K562 (cell line): ENCODE data around the gene ZBTB7A. TPM values are rescaled to one million over a fixed set of nuclear protein-coding genes. Genes with fewer than 3 reads are reported as not detected.
A peak's percentile ranks its signal among the peaks of the same experiment; 100 is the strongest.

Experiments used
- BHLHE40 ChIP-seq: IDR thresholded peaks from 2 replicates; pipeline ENCODE4 v1.6.1; 2011; ENCODE audit warnings: low read length, improper control_type of control experiment
- CREB1 ChIP-seq, 2 experiments: sonication (generic) in 1 of 2; formaldehyde crosslinking in 1 of 2; IDR thresholded peaks; 2 replicates each; pipeline versions ENCODE4 v1.6.1 to v1.8.0; 2012 to 2022; ENCODE audit warnings: inconsistent platforms in 1 of 2, mild to moderate bottlenecking in 1 of 2, missing genetic modification reagents in 1 of 2, moderate library complexity in 1 of 2
- ELF1 ChIP-seq: fragments of 200-800 bp; sonication (Bioruptor generic); IDR thresholded peaks from 2 replicates; pipeline ENCODE4 v1.6.1; 2016; ENCODE audit warnings: missing genetic modification characterization, missing compliant biosample characterization
- FOXA1 ChIP-seq: fragments of 450-650 bp; IDR thresholded peaks from 2 replicates; pipeline ENCODE4 v1.6.1; 2016; ENCODE audit warnings: mild to moderate bottlenecking, borderline replicate concordance
- GABPA ChIP-seq: fragments of 200-800 bp; sonication (Bioruptor generic); conservative IDR thresholded peaks from 2 replicates; pipeline ENCODE4 v1.6.1; 2016; ENCODE audit warnings: low read depth, missing genetic modification characterization, missing compliant biosample characterization
- LCOR ChIP-seq: sonication (generic); formaldehyde crosslinking; IDR thresholded peaks from 2 replicates; pipeline ENCODE4 v1.8.0; 2022; ENCODE audit warnings: mild to moderate bottlenecking, missing genetic modification reagents
- POLR2H ChIP-seq: IDR thresholded peaks from 2 replicates; pipeline ENCODE4 v1.6.1; 2016; ENCODE audit warnings: missing genetic modification characterization, low read depth, mild to moderate bottlenecking, control low read depth, missing compliant biosample characterization, moderate library complexity
- PRPF4 ChIP-seq: fragments of 200-400 bp; formaldehyde crosslinking; IDR thresholded peaks from one replicate; pipeline ENCODE4 v1.6.1; 2017; ENCODE audit warnings: low read length, low read depth, mild to moderate bottlenecking; ENCODE audit not compliant: insufficient read depth, poor library complexity, severe bottlenecking
- PTTG1 ChIP-seq: fragments of 450-650 bp; IDR thresholded peaks from 2 replicates; pipeline ENCODE4 v1.6.1; 2016; ENCODE audit warnings: low read depth, mild to moderate bottlenecking, missing genetic modification characterization, missing compliant biosample characterization
- RNF2 ChIP-seq: sonication (generic); IDR thresholded peaks from 2 replicates; pipeline ENCODE4 v1.6.1; 2016
- STAT5B ChIP-seq: fragments of 250-450 bp; sonication (Bioruptor Pico); IDR thresholded peaks from 2 replicates; pipeline ENCODE4 v1.8.0; 2021; ENCODE audit warnings: mild to moderate bottlenecking, inconsistent platforms
- TEAD1 ChIP-seq, 2 experiments: fragments of 450-650 bp in 1 of 2; sonication (generic) in 1 of 2; formaldehyde crosslinking; IDR thresholded peaks; 2 replicates each; pipeline versions ENCODE4 v1.4.0 to v1.8.0; 2020 to 2022; ENCODE audit warnings: mild to moderate bottlenecking in 2 of 2, missing genetic modification reagents in 1 of 2
- ZMIZ1 ChIP-seq, 2 experiments: fragments of 150-350 bp in 1 of 2; IDR thresholded peaks; 2 replicates each; pipeline ENCODE4 v1.6.1; 2012 to 2016; ENCODE audit warnings: low read depth in 2 of 2, low read length in 2 of 2, mild to moderate bottlenecking in 1 of 2, moderate library complexity in 1 of 2
- ZNF668 ChIP-seq: fragments of 250-450 bp; sonication (Bioruptor Pico); IDR thresholded peaks from 2 replicates; pipeline ENCODE4 v1.8.0; 2022; ENCODE audit warnings: mild to moderate bottlenecking, inconsistent platforms
- polyA plus RNA-seq, 8 experiments: library from polyadenylated mRNA; depleted of rRNA in 4 of 8; stranded (reverse) in 5 of 8; unstranded in 3 of 8; fragments of >200 nt; fragmentation: Nextera tagmentation in 2 of 8; fragmentation: Illumina TruSeq in 1 of 8; extraction: Ambion mirVana in 2 of 8; extraction: Trizol in 1 of 8; gene quantifications; 2 replicates each; pipeline versions ENCODE4 v1.2.1 to v1.2.3, GENCODE V29; 2011 to 2014; ENCODE audit warnings: inconsistent platforms in 1 of 8, missing spikeins in 1 of 8
- total RNA-seq, 7 experiments: library from RNA; depleted of rRNA in 6 of 7; stranded (reverse); fragments of >200 nt in 6 of 7; fragmentation: Illumina TruSeq in 2 of 7; extraction: Trizol in 2 of 7; gene quantifications; 2 replicates each; pipeline versions ENCODE4 v1.2.1 to v1.2.3, GENCODE V29; 2011 to 2021; ENCODE audit warnings: low replicate concordance in 1 of 7
- TF ChIP-seq, protein P1 (sequence below), 2 experiments: fragments of 450-650 bp; IDR thresholded peaks; 2 replicates each; pipeline ENCODE4 v1.6.1; 2018; ENCODE audit warnings: mild to moderate bottlenecking in 2 of 2, low read depth in 1 of 2; ENCODE audit not compliant: partially characterized antibody in 2 of 2
- TF ChIP-seq, protein P2 (sequence below): fragments of 450-650 bp; formaldehyde crosslinking; IDR thresholded peaks from 2 replicates; pipeline ENCODE4 v1.4.0; 2022; ENCODE audit warnings: mild to moderate bottlenecking, moderate library complexity

Gene ZBTB7A
- total and polyA plus RNA-seq, 9 of the 15 experiments (the other 6 are each of a cell fraction or from before 2014, with no cell fraction given): 0.11 to 34.0 (median 4.6) TPM

- TF ChIP-seq PTTG1 (tag) (no peak), ELF1 (tag) (peak; percentile 83), POLR2H (tag) (0 out of 2 replicates have a peak, but pooled peaks have one; percentile 57), RNF2 (no peak), ZNF668 (CRISPR knock-in tag) (no peak), GABPA (tag) (peak; percentile 84), BHLHE40 (no peak), PRPF4 (no peak), TEAD1 (CRISPR knock-in tag; IDR thresholded peaks at IDR 0.05) (no peak), ZMIZ1 (IDR thresholded peaks at IDR 0.05; ENCODE audit: low read depth in 2 of 2, low read length in 2 of 2) (peak in 1 of 2 experiments; percentile 42; a peak in 1 of 4 replicates), STAT5B (CRISPR knock-in tag) (no peak), CREB1 (IDR thresholded peaks at IDR 0.05) (peak; percentile 56; the same call in 1 of the 2 replicates), CREB1 (CRISPR knock-in tag; IDR thresholded peaks at IDR 0.05) (peak; percentile 47; the same call in 1 of the 2 replicates), FOXA1 (no peak), LCOR (CRISPR knock-in tag) (no peak)
- TF ChIP-seq, protein P1, sequence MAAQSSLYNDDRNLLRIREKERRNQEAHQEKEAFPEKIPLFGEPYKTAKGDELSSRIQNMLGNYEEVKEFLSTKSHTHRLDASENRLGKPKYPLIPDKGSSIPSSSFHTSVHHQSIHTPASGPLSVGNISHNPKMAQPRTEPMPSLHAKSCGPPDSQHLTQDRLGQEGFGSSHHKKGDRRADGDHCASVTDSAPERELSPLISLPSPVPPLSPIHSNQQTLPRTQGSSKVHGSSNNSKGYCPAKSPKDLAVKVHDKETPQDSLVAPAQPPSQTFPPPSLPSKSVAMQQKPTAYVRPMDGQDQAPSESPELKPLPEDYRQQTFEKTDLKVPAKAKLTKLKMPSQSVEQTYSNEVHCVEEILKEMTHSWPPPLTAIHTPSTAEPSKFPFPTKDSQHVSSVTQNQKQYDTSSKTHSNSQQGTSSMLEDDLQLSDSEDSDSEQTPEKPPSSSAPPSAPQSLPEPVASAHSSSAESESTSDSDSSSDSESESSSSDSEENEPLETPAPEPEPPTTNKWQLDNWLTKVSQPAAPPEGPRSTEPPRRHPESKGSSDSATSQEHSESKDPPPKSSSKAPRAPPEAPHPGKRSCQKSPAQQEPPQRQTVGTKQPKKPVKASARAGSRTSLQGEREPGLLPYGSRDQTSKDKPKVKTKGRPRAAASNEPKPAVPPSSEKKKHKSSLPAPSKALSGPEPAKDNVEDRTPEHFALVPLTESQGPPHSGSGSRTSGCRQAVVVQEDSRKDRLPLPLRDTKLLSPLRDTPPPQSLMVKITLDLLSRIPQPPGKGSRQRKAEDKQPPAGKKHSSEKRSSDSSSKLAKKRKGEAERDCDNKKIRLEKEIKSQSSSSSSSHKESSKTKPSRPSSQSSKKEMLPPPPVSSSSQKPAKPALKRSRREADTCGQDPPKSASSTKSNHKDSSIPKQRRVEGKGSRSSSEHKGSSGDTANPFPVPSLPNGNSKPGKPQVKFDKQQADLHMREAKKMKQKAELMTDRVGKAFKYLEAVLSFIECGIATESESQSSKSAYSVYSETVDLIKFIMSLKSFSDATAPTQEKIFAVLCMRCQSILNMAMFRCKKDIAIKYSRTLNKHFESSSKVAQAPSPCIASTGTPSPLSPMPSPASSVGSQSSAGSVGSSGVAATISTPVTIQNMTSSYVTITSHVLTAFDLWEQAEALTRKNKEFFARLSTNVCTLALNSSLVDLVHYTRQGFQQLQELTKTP (IDR thresholded peaks at IDR 0.05; ENCODE audit: low read depth in 1 of 2, partially characterized antibody in 2 of 2): peak in 1 of 2 experiments; percentile 93
- TF ChIP-seq, protein P2, sequence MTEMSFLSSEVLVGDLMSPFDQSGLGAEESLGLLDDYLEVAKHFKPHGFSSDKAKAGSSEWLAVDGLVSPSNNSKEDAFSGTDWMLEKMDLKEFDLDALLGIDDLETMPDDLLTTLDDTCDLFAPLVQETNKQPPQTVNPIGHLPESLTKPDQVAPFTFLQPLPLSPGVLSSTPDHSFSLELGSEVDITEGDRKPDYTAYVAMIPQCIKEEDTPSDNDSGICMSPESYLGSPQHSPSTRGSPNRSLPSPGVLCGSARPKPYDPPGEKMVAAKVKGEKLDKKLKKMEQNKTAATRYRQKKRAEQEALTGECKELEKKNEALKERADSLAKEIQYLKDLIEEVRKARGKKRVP (CRISPR knock-in tag): no peak
Observed at GRCh38 chr19:4065430-4066175, 1.1 kb downstream of the ZBTB7A start (continued).
